HepG2 (cell line): ENCODE measurements around the gene HOTAIR.

ENCODE experiments used
- RFX5 ChIP-seq: IDR thresholded peaks from 2 replicates; pipeline ENCODE4 v1.6.1; 2011; ENCODE audit warnings: low read depth, low read length, improper control_type of control experiment
- TF ChIP-seq, protein P1 (sequence below): sonication (generic); formaldehyde crosslinking; IDR thresholded peaks from 2 replicates; pipeline ENCODE4 v1.5.0; 2020; ENCODE audit warnings: mild to moderate bottlenecking, missing genetic modification reagents, moderate library complexity
- TF ChIP-seq, protein P2 (sequence below): sonication (generic); formaldehyde crosslinking; IDR thresholded peaks from 2 replicates; pipeline ENCODE4 v1.4.0; 2020; ENCODE audit warnings: low read depth, mild to moderate bottlenecking, missing genetic modification reagents

DNA sequence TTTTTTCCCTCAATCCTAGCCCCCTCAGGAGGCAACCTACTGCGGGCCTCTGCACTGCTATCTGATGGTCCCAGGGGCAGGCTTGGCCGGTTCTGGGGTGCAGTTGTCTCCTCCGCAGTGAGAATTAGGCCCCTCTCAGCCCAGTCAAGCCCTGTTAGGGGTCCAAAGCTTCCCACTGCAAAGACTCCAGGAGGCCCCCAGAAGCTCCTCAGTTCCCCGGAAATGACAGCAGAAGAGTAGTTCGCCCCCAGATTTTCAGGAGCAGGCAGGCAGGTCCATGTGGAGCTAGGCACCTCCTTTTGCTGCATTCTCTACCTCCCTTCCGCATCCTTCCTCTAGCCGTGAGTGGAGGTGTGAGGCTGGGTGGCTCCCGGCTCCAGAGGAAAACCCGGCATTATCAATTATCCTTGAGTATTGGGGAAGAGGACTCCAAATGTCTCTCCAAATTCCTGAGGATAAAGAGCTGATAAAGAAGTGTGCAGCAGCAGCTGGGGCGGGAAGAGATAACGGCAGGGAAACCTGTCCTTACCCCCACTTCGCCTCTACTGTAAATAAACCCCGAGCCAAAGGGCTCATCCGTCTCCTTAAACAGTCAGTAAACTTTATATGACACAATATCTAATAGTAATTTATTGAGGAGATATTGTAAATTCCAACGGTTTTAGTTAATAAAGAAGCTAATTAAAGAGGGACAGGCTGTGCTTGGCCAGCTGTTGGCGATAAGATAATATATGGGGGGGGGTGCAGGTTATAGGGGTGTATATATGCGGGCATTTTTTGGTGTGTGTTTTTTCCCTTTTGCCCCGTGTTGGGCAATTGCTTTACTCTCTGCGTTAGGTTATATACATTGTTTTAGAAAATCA, 20.7 kb downstream of the HOTAIR start:
- TF ChIP-seq RFX5: no peak
- TF ChIP-seq, protein P1, sequence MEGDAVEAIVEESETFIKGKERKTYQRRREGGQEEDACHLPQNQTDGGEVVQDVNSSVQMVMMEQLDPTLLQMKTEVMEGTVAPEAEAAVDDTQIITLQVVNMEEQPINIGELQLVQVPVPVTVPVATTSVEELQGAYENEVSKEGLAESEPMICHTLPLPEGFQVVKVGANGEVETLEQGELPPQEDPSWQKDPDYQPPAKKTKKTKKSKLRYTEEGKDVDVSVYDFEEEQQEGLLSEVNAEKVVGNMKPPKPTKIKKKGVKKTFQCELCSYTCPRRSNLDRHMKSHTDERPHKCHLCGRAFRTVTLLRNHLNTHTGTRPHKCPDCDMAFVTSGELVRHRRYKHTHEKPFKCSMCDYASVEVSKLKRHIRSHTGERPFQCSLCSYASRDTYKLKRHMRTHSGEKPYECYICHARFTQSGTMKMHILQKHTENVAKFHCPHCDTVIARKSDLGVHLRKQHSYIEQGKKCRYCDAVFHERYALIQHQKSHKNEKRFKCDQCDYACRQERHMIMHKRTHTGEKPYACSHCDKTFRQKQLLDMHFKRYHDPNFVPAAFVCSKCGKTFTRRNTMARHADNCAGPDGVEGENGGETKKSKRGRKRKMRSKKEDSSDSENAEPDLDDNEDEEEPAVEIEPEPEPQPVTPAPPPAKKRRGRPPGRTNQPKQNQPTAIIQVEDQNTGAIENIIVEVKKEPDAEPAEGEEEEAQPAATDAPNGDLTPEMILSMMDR (CRISPR knock-in tag): no peak
- TF ChIP-seq, protein P2, sequence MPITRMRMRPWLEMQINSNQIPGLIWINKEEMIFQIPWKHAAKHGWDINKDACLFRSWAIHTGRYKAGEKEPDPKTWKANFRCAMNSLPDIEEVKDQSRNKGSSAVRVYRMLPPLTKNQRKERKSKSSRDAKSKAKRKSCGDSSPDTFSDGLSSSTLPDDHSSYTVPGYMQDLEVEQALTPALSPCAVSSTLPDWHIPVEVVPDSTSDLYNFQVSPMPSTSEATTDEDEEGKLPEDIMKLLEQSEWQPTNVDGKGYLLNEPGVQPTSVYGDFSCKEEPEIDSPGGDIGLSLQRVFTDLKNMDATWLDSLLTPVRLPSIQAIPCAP (CRISPR knock-in tag): no peak
